ENCODE data around the gene OR2V1. TPM values are rescaled to one million over a fixed set of nuclear protein-coding genes. Genes with fewer than 3 reads are reported as not detected.
"Not testable (repeated sequence)": the region's sequence is repeated elsewhere in the genome, so short reads cannot be mapped to it uniquely, and the experiment has no call there.

Gene OR2V1
- total and polyA plus RNA-seq, 8 donors, result 0.06 TPM; not detected in 6

- peaks cover 0 to 39% of the 10 kb centered on the region in 2 donors for H3K27me3 ChIP-seq
- TF ChIP-seq CTCF (IDR thresholded peaks at IDR 0.05), result no peak
- H3K36me3 ChIP-seq, result no peaks in the 10 kb centered on the region
- intact Hi-C loops (cut with DNase I), result no loop called here
- no peaks in the 10 kb centered on the region for H3K4me1 ChIP-seq
- H3K27ac ChIP-seq, result no peak overlapping the region
- no peak overlapping the region for H3K4me3 ChIP-seq
- ATAC-seq (no peak), DNase-seq (no peak)
- H3K9me3 ChIP-seq, result no peaks in the 10 kb centered on the region
These were observed 19.1 kb upstream of the OR2V1 start for GRCh38 chr5:181149806-181150733.

- no peak for ATAC-seq
- no peak for TF ChIP-seq CTCF (IDR thresholded peaks at IDR 0.05)
These were observed 18.4 kb upstream of the OR2V1 start for GRCh38 chr5:181149355-181149754.

GRCh38 chr5:181146927-181147636 is 16.1 kb upstream of the OR2V1 start, which contains the start of gene OR2V2:
TSS of gene OR2V2 (plus strand) at chr5:181147586. CDS start at chr5:181154943, 7,357 bp downstream.
- intact Hi-C loops (cut with DNase I), result not testable (repeated sequence)

More at GRCh38 chr5:181149355-181149754, 18.4 kb upstream of the OR2V1 start:
- Histone ChIP-seq H3K4me1 (no peaks in the 10 kb centered on the region), H3K4me3 (no peak overlapping the region), H3K27me3 (peaks cover 0 to 39% of the 10 kb centered on the region in 2 donors), H3K9me3 (no peaks in the 10 kb centered on the region), H3K27ac (no peak overlapping the region), H3K36me3 (no peaks in the 10 kb centered on the region)
- intact Hi-C loops (cut with DNase I), result no loop called here
- no peak for DNase-seq

GRCh38 chr5:181145133-181145532 is 14.2 kb upstream of the OR2V1 start:
- H3K27me3 ChIP-seq, result peaks cover 0 to 34% of the 10 kb centered on the region in 2 donors
- TF ChIP-seq CTCF (IDR thresholded peaks at IDR 0.05), result no peak
- no peaks in the 10 kb centered on the region for H3K4me1 ChIP-seq
- no peak overlapping the region for H3K4me3 ChIP-seq
- no peak for ATAC-seq
- H3K27ac ChIP-seq, result no peak overlapping the region
- no peaks in the 10 kb centered on the region for H3K36me3 ChIP-seq
- intact Hi-C loops (cut with DNase I), result no loop called here
- no peak for DNase-seq
- H3K9me3 ChIP-seq, result no peaks in the 10 kb centered on the region

More at GRCh38 chr5:181146927-181147636, 16.1 kb upstream of the OR2V1 start, which contains the start of gene OR2V2:
- H3K27ac ChIP-seq, ATAC-seq, H3K36me3 ChIP-seq, H3K4me3 ChIP-seq, H3K9me3 ChIP-seq, H3K4me1 ChIP-seq, DNase-seq: not testable (repeated sequence)
- H3K27me3 ChIP-seq, result peaks cover 0 to 46% of the 10 kb centered on the region in 2 donors

GRCh38 chr5:181142054-181142453 is 11.1 kb upstream of the OR2V1 start:
- Histone ChIP-seq H3K4me1 (no peaks in the 10 kb centered on the region), H3K27me3 (peaks cover 0 to 11% of the 10 kb centered on the region in 2 donors), H3K4me3 (no peak overlapping the region), H3K27ac (no peak overlapping the region), H3K36me3 (no peaks in the 10 kb centered on the region), H3K9me3 (peaks cover 0 to 3% of the 10 kb centered on the region in 2 donors)
- intact Hi-C loops (cut with DNase I), result no loop called here
- no peak for TF ChIP-seq CTCF (IDR thresholded peaks at IDR 0.05)
- DNase-seq, result no peak
- ATAC-seq, result no peak
